Neural cell (in vitro differentiated cells): ENCODE measurements around the gene ATP8B1. TPM values are rescaled to one million over a fixed set of nuclear protein-coding genes. Genes with fewer than 3 reads are reported as not detected.

Experiments
- H2AFZ ChIP-seq: fragments of 200-600, 300-800 bp; sonication (generic), shearing (Covaris generic); 2 replicates; pipeline ENCODE4 v1.6.0; 2014; ENCODE audit warnings: low read depth, mild to moderate bottlenecking, antibody characterized with exemption, low read length, moderate library complexity
- H3F3A ChIP-seq: fragments of 200-600 bp; shearing (Covaris generic); 2 replicates; pipeline ENCODE4 v1.6.1; 2016; ENCODE audit warnings: mild to moderate bottlenecking, moderate library complexity, mixed read lengths, antibody characterized with exemption, low read length; ENCODE audit not compliant: insufficient read depth, poor library complexity, severe bottlenecking
- H3K27ac ChIP-seq: fragments of 200-600, 300-800 bp; sonication (generic), shearing (Covaris generic); 2 replicates; pipeline ENCODE4 v1.5.1; 2014; ENCODE audit warnings: mild to moderate bottlenecking, low read length, moderate library complexity
- H3K27me3 ChIP-seq: fragments of 300-800, 200-600 bp; sonication (generic), shearing (Covaris generic); 2 replicates; pipeline ENCODE4 v1.6.0; 2014; ENCODE audit warnings: mild to moderate bottlenecking, low read depth, low read length, moderate library complexity; ENCODE audit not compliant: insufficient read depth
- H3K36me3 ChIP-seq: fragments of 300-800, 200-600 bp; sonication (generic), shearing (Covaris generic); 2 replicates; pipeline ENCODE4 v1.5.1; 2014; ENCODE audit warnings: mild to moderate bottlenecking, antibody characterized with exemption, low read length, moderate library complexity; ENCODE audit not compliant: insufficient read depth
- H3K4me2 ChIP-seq: fragments of 300-800, 200-600 bp; sonication (generic), shearing (Covaris generic); 2 replicates; pipeline ENCODE4 v1.6.0; 2014; ENCODE audit warnings: mild to moderate bottlenecking, low read length
- H3K4me3 ChIP-seq: fragments of 300-800, 200-600 bp; sonication (generic), shearing (Covaris generic); 2 replicates; pipeline ENCODE4 v1.5.1; 2014; ENCODE audit warnings: mild to moderate bottlenecking, low read length, moderate library complexity
- H3K79me2 ChIP-seq: fragments of 200-600 bp; shearing (Covaris generic); replicated peaks from 2 replicates; pipeline ENCODE4 v1.6.0; 2014; ENCODE audit warnings: mild to moderate bottlenecking, low read length, moderate library complexity; ENCODE audit not compliant: insufficient read depth
- H3K9ac ChIP-seq: fragments of 300-800, 200-600 bp; sonication (generic), shearing (Covaris generic); 2 replicates; pipeline ENCODE4 v1.6.1; 2016; ENCODE audit warnings: mild to moderate bottlenecking, low read length, mixed read lengths
- H3K9me2 ChIP-seq: fragments of 200-600 bp; shearing (Covaris generic); 2 replicates; pipeline ENCODE4 v1.6.1; 2016; ENCODE audit warnings: mild to moderate bottlenecking, low read length, mixed read lengths; ENCODE audit not compliant: insufficient read depth
- H3K9me3 ChIP-seq: fragments of 200-600, 300-800 bp; sonication (generic), shearing (Covaris generic); 2 replicates; pipeline ENCODE4 v1.6.1; 2016; ENCODE audit warnings: mild to moderate bottlenecking, mixed run types, low read length, moderate library complexity, mixed read lengths
- H4K20me1 ChIP-seq: fragments of 200-600 bp; shearing (Covaris generic); 2 replicates; pipeline ENCODE4 v1.6.1; 2016; ENCODE audit warnings: mild to moderate bottlenecking, mixed run types; ENCODE audit not compliant: insufficient read depth
- CTCF ChIP-seq: fragments of 450-650 bp; IDR thresholded peaks from 2 replicates; pipeline ENCODE4 v1.5.1; 2014; ENCODE audit warnings: antibody characterized with exemption, mild to moderate bottlenecking, moderate library complexity; ENCODE audit not compliant: poor library complexity, severe bottlenecking
- EP300 ChIP-seq: fragments of 450-650 bp; conservative IDR thresholded peaks from 2 replicates; pipeline ENCODE4 v1.6.1; 2014; ENCODE audit warnings: antibody characterized with exemption, mild to moderate bottlenecking, moderate library complexity; ENCODE audit not compliant: poor library complexity, severe bottlenecking
- EZH2 ChIP-seq: fragments of 200-600, 300-800 bp; shearing (Covaris generic), sonication (generic); IDR thresholded peaks from 2 replicates; pipeline ENCODE4 v1.6.1; 2014; ENCODE audit warnings: antibody characterized with exemption, low read length, borderline replicate concordance, mild to moderate bottlenecking; ENCODE audit not compliant: insufficient read depth, poor library complexity, severe bottlenecking
- MXI1 ChIP-seq: fragments of 450-650 bp; conservative IDR thresholded peaks from 2 replicates; pipeline ENCODE4 v1.6.1; 2014; ENCODE audit warnings: antibody characterized with exemption, mild to moderate bottlenecking; ENCODE audit not compliant: poor library complexity, severe bottlenecking
- POLR2AphosphoS5 ChIP-seq: IDR thresholded peaks from 2 replicates; pipeline ENCODE4 v1.6.1; 2012
- RAD21 ChIP-seq: fragments of 450-650 bp; conservative IDR thresholded peaks from 2 replicates; pipeline ENCODE4 v1.6.1; 2014; ENCODE audit warnings: antibody characterized with exemption, mild to moderate bottlenecking, moderate library complexity
- REST ChIP-seq: IDR thresholded peaks from 2 replicates; pipeline ENCODE4 v1.6.1; 2012; ENCODE audit warnings: borderline replicate concordance
- SMC3 ChIP-seq: fragments of 450-650 bp; conservative IDR thresholded peaks from 2 replicates; pipeline ENCODE4 v1.6.1; 2014; ENCODE audit warnings: antibody characterized with exemption, mild to moderate bottlenecking, moderate library complexity; ENCODE audit not compliant: poor library complexity
- TAF1 ChIP-seq: IDR thresholded peaks from 2 replicates; pipeline ENCODE4 v1.6.1; 2012; ENCODE audit warnings: low read depth
- polyA plus RNA-seq: library from polyadenylated mRNA; depleted of rRNA; stranded (reverse); fragments of >200 nt; gene quantifications from 2 replicates; pipeline ENCODE4 v1.2.3, GENCODE V29; 2014

ATP8B1 gene
- polyA plus RNA-seq, 1 donor from 2014 or later = not detected

GRCh38 chr18:57846258-57846657 is 43.1 kb upstream of the ATP8B1 start:
- H3K4me3 ChIP-seq = no peak overlapping the region
- no peak overlapping the region for H2AFZ ChIP-seq
- H3K9me3 ChIP-seq = no peaks in the 10 kb centered on the region
- no peaks in the 10 kb centered on the region for H3K27me3 ChIP-seq
- H3K4me2 ChIP-seq = no peak overlapping the region
- H3K9me2 ChIP-seq = no peaks in the 10 kb centered on the region
- no peaks in the 10 kb centered on the region for H4K20me1 ChIP-seq
- H3K27ac ChIP-seq = no peak overlapping the region
- no peaks in the 10 kb centered on the region for H3F3A ChIP-seq
- H3K9ac ChIP-seq = no peak overlapping the region
- H3K36me3 ChIP-seq = no peaks in the 10 kb centered on the region
- TF ChIP-seq SMC3 (no peak), EZH2 (no peak), RAD21 (no peak), TAF1 (no peak), CTCF (no peak), POLR2AphosphoS5 (no peak), EP300 (no peak), REST (no peak)
- H3K79me2 ChIP-seq = no peaks in the 10 kb centered on the region

GRCh38 chr18:57845605-57846074 is 42.5 kb upstream of the ATP8B1 start:
- no peaks in the 10 kb centered on the region for H3K27me3 ChIP-seq
- no peaks in the 10 kb centered on the region for H3K79me2 ChIP-seq
- no peaks in the 10 kb centered on the region for H3F3A ChIP-seq
- H3K36me3 ChIP-seq = no peaks in the 10 kb centered on the region
- no peaks in the 10 kb centered on the region for H4K20me1 ChIP-seq
- TF ChIP-seq CTCF (no peak), RAD21 (no peak), MXI1 (no peak), EZH2 (no peak), TAF1 (no peak), EP300 (no peak), SMC3 (no peak)
- no peak overlapping the region for H3K27ac ChIP-seq
- H3K4me2 ChIP-seq = no peak overlapping the region
- no peak overlapping the region for H2AFZ ChIP-seq
- no peak overlapping the region for H3K9ac ChIP-seq
- H3K4me3 ChIP-seq = no peak overlapping the region
- H3K9me2 ChIP-seq = no peaks in the 10 kb centered on the region
- no peaks in the 10 kb centered on the region for H3K9me3 ChIP-seq
